ENCODE measurements around the gene C3AR1. TPM values are rescaled to one million over a fixed set of nuclear protein-coding genes. Genes with fewer than 3 reads are reported as not detected.
A peak's percentile ranks its signal among the peaks of the same experiment; 100 is the strongest.
"Not testable (repeated sequence)": the region's sequence is repeated elsewhere in the genome, so short reads cannot be mapped to it uniquely, and the experiment has no call there.

C3AR1 gene
- total and polyA plus RNA-seq, 8 donors = 0.93 to 19.0 (median 1.5) TPM

DNA sequence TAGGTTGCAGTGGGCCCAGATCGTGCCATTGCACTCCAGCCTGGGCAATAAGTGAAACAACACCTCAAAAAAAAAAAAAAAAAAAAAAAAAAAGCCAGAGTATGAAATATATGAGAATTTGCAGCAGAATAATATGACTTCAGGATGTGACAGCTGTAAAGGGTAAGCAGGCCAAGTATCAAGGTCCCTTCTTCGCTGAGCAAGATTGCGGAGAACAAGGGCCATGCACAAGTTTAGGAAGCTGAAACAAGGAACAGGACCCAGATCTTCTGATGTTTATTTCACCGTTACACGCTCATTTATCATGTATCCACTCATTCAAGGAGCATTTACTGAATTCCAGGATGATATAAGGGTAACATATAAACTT lies 34.3 kb downstream of the C3AR1 start:
- WGBS, 2 donors = 29 to 35% methylated on average over 5 of the region's 5 CpGs
- no peaks in the 10 kb centered on the region for H3K27me3 ChIP-seq

DNA sequence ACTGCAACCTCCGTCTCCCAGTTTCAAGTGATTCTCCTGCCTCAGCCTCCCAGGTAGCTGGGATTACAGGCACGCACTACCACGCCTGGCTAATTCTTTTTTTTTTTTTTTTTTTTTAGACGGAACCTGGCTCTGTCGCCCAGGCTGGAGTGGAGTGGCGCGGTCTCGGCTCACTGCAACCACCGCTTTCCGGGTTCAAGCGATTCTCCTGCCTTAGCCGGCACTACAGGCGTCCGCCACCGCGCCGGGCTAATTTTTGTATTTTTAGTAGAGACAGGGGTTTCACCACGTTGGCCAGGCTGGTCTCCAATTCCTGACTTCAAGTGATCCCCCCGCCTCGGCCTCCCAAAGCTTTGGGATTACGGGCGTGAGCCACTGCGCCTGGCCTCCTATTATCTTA lies 35.1 kb downstream of the C3AR1 start:
- intact Hi-C loops (cut with DNase I); H3K27ac ChIP-seq; H3K9me3 ChIP-seq; DNase-seq; FAIRE-seq; ATAC-seq; H3K4me3 ChIP-seq; H3K27me3 ChIP-seq; H3K36me3 ChIP-seq: not testable (repeated sequence)
- H3K4me1 ChIP-seq = peaks cover 4 to 32% (median 28%) of the 10 kb centered on the region in 3 donors
- 96% methylated on average over 23 of the region's 23 CpGs for WGBS, 2 donors

More for the DNA sequence above, 34.3 kb downstream of the C3AR1 start:
- H3K27ac ChIP-seq = peak overlapping the region; percentile 73 to 95 (median 90)
- ATAC-seq = no peak
- peak overlapping the region; percentile 88 to 97 (median 94) for H3K4me3 ChIP-seq
- no peaks in the 10 kb centered on the region for H3K9me3 ChIP-seq
- TF ChIP-seq CTCF (IDR thresholded peaks at IDR 0.05) = no peak
- peaks cover 10 to 40% (median 28%) of the 10 kb centered on the region in 3 donors for H3K4me1 ChIP-seq
- DNase-seq = no peak
- FAIRE-seq = no peak
- H3K36me3 ChIP-seq = no peaks in the 10 kb centered on the region
- intact Hi-C loops (cut with DNase I) = no loop called here

DNA sequence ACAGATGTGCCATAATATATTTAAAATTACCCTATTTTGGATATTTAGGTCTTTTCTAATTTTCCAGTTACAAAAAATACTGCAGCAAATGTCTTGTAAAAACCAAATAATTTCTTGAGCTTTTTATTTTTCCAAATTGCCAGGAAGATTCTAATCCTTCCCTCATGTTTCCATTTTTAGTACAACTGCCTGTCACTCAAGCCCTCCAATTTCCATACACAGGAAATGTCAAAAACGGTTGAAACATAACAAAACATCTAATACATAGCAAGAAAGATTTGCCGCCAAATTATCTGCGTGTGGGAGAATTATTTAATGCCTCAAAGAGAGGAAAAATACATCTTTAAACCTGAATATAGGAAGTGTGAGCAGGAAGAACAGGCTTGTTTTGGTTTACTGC lies 36.0 kb downstream of the C3AR1 start:
- no peak overlapping the region for H3K27ac ChIP-seq
- FAIRE-seq (no peak), DNase-seq (no peak), ATAC-seq (no peak)
- H3K4me3 ChIP-seq = no peak overlapping the region
- H3K27me3 ChIP-seq = no peaks in the 10 kb centered on the region
- intact Hi-C loops (cut with DNase I) = no loop called here
- peaks cover 0 to 24% (median 21%) of the 10 kb centered on the region in 3 donors for H3K4me1 ChIP-seq
- no peak for TF ChIP-seq CTCF (IDR thresholded peaks at IDR 0.05)
- H3K36me3 ChIP-seq = no peaks in the 10 kb centered on the region
- 69 to 78% methylated on average over 3 of the region's 3 CpGs for WGBS, 2 donors
- no peaks in the 10 kb centered on the region for H3K9me3 ChIP-seq

DNA sequence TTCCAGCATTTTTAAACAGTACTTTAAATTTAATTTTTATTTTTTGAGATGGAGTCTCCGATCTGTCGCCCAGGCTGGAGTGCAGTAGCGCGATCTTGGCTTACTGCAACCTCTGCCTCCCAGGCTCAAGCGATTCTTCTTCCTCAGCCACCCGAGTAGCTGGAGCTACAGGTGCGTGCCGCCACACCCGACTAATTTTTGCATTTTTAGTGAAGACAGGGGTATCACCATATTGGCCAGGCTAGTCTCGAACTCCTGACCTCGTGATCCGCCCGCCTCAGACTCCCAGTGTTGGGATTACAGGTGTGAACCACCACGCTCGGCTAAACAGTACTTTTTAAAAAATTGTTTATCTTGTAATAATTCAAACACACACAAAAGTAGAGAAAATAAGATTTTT lies 37.9 kb downstream of the C3AR1 start:
- no peak for FAIRE-seq
- TF ChIP-seq CTCF (IDR thresholded peaks at IDR 0.05) = no peak
- 96 to 97% methylated on average over 15 of the region's 15 CpGs for WGBS, 2 donors
- H3K9me3 ChIP-seq = no peaks in the 10 kb centered on the region
- peaks cover 0 to 8% (median 6%) of the 10 kb centered on the region in 3 donors for H3K4me1 ChIP-seq
- H3K36me3 ChIP-seq = no peaks in the 10 kb centered on the region
- no peak overlapping the region for H3K27ac ChIP-seq
- intact Hi-C loops (cut with DNase I) = no loop called here
- DNase-seq = no peak
- ATAC-seq = no peak
- no peak overlapping the region for H3K4me3 ChIP-seq
- H3K27me3 ChIP-seq = no peaks in the 10 kb centered on the region

DNA sequence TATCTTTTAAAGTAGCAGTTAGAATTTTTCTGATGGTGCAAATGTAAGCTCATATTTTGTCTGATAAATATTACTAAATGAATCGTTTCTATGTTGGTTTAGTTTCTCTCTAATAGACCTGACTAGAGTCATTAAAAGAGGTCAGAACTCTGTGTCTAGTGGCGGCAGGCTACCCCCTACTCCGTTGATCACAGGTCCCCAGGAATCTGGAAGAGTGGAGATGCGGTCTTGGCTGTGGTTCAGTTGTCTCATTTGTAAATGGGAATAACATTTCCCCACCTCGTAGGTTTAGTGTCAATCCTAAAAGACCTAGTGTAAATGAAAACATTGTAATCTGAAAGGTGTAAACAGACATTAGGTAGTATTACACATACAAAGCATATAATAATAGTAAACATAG lies 38.3 kb downstream of the C3AR1 start:
- Histone ChIP-seq H3K4me3 (peak overlapping the region in 2 of 4 donors; percentile 59 to 62), H3K36me3 (no peaks in the 10 kb centered on the region), H3K27ac (no peak overlapping the region), H3K9me3 (no peaks in the 10 kb centered on the region), H3K27me3 (no peaks in the 10 kb centered on the region), H3K4me1 (peaks cover 0 to 8% (median 6%) of the 10 kb centered on the region in 3 donors)
- no peak for DNase-seq
- intact Hi-C loops (cut with DNase I) = no loop called here
- 55 to 56% methylated on average over 5 of the region's 5 CpGs for WGBS, 2 donors
- FAIRE-seq = no peak
- no peak for ATAC-seq
- TF ChIP-seq CTCF (IDR thresholded peaks at IDR 0.05) = no peak

Measured in pancreas (tissue), 10 donors.